Memory B cell (primary cell): ENCODE data around the gene ABI3BP.
"Not testable (repeated sequence)": the region's sequence is repeated elsewhere in the genome, so short reads cannot be mapped to it uniquely, and the experiment has no call there.

Experiments used
- ATAC-seq: fragments of 150-1000 bp; cut with Tn5 transposase; 2 replicates; pipeline ENCODE4 v1.10.0; 2021; ENCODE audit warnings: low read depth, mild to moderate bottlenecking, moderate library complexity
- DNase-seq, 2 donors: peaks; one replicate each; pipeline ENCODE4 v3.0.0; 2022; ENCODE audit warnings: low spot score in 2 of 2
- H3K27ac Mint-ChIP-seq: one replicate; pipeline ENCODE4 v1.8.0; 2022; ENCODE audit warnings: mild to moderate bottlenecking, moderate library complexity, mixed read lengths
- H3K27me3 Mint-ChIP-seq: one replicate; pipeline ENCODE4 v1.8.0; 2022; ENCODE audit warnings: mixed read lengths
- H3K36me3 Mint-ChIP-seq: one replicate; pipeline ENCODE4 v1.8.0; 2022; ENCODE audit warnings: mild to moderate bottlenecking, mixed read lengths
- H3K4me1 Mint-ChIP-seq: one replicate; pipeline ENCODE4 v1.8.0; 2022; ENCODE audit warnings: mixed read lengths
- H3K4me3 Mint-ChIP-seq: one replicate; pipeline ENCODE4 v1.8.0; 2022; ENCODE audit warnings: mild to moderate bottlenecking, moderate library complexity, mixed read lengths
- H3K9me3 Mint-ChIP-seq: one replicate; pipeline ENCODE4 v1.8.0; 2022; ENCODE audit warnings: mixed read lengths

ABI3BP gene, protein sequence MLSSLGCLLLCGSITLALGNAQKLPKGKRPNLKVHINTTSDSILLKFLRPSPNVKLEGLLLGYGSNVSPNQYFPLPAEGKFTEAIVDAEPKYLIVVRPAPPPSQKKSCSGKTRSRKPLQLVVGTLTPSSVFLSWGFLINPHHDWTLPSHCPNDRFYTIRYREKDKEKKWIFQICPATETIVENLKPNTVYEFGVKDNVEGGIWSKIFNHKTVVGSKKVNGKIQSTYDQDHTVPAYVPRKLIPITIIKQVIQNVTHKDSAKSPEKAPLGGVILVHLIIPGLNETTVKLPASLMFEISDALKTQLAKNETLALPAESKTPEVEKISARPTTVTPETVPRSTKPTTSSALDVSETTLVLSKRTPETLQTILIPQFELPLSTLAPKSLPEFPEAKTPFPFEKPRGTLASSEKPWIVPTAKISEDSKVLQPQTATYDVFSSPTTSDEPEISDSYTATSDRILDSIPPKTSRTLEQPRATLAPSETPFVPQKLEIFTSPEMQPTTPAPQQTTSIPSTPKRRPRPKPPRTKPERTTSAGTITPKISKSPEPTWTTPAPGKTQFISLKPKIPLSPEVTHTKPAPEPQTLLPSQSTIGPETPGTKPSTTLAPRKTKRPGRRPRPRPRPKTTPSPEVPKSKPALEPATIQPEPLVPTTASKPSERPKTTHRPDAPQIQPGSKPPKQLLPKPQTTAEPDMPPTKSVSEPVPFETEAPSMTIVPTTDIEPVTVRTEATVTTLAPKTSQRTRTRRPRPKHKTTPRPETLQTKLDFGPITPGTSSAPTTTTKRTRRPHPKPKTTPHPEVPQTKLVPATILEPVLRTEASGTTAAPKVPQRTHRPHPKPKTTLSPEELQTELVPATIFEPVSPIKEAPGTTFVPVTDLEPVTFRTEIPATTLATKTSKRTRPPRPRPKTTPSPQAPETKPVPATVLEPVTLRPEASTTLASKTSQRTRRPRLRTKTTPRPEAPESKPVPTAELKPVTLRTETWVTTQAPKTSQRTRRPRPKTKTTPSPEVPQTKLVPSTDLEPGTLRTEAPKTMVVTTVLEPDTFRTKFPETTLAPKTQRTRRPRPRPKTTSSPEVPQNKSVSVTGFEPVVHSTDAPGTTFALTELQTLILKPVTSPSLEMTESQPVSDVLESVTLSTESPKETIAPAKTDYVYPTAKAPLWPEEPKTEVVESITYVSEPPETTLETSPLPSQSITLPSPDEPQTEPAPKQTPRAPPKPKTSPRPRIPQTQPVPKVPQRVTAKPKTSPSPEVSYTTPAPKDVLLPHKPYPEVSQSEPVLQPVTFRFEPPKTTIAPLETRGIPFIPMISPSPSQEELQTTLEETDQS (N-terminal part only)

DNA sequence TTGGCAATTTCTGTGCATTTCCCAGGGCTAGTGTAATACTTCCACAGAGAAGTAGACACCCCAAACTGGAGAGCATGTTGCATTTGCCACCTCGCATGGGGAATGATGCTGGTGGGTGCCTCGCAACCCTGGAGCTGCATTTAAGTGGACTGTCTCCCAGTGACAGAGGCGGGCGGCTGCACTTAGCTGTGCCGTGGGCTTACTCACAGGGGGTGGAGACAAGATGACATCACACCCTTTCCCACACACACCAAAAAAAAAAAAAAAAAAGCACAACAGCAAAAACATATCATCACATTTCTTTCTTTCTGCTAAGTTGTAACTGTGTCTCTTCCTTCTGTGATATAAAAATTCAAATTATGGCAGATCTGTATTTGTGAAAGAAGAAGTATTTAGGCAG lies at the start of gene ABI3BP:
TSS of gene ABI3BP (minus strand) at position 113 of the 400 bp plus-strand sequence. CDS start at position 76, 37 bp downstream.
- no peak for DNase-seq
- H3K9me3 Mint-ChIP-seq = no peaks in the 10 kb centered on the region

DNA sequence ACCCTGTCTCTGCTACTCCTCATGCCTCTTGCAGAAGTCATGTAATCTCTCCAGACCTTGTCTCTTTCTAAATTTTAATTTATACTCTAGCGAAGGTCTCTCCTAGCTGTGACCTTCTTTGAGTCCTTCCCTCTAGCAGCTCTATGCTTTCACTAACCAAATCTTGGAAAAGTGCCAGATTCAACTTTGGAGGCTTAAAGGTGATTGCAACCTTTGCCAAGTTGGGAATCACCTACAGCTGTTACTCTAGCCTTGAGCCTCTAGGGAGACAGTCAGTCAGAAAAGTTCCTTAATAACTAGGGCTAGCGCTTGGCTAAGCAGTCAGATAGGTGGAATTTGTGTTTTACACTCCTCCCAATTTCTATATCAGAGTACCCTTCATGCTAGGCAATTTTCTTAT lies 46.1 kb upstream of the ABI3BP start:
- no peaks in the 10 kb centered on the region for H3K4me1 Mint-ChIP-seq
- no peak overlapping the region for H3K27ac Mint-ChIP-seq
- no peak for ATAC-seq
- no peaks in the 10 kb centered on the region for H3K36me3 Mint-ChIP-seq
- peaks cover 2% of the 10 kb centered on the region for H3K9me3 Mint-ChIP-seq
- H3K27me3 Mint-ChIP-seq = peaks cover 10% of the 10 kb centered on the region
- H3K4me3 Mint-ChIP-seq = no peak overlapping the region
- no peak for DNase-seq

More for the DNA sequence above, at the start of gene ABI3BP:
- H3K27me3 Mint-ChIP-seq = peaks cover 2% of the 10 kb centered on the region
- H3K36me3 Mint-ChIP-seq = no peaks in the 10 kb centered on the region
- no peak within 1 kb of the TSS for H3K4me3 Mint-ChIP-seq
- ATAC-seq = no peak
- H3K4me1 Mint-ChIP-seq = no peaks in the 10 kb centered on the region
- H3K27ac Mint-ChIP-seq = no peak within 1 kb of the TSS

DNA sequence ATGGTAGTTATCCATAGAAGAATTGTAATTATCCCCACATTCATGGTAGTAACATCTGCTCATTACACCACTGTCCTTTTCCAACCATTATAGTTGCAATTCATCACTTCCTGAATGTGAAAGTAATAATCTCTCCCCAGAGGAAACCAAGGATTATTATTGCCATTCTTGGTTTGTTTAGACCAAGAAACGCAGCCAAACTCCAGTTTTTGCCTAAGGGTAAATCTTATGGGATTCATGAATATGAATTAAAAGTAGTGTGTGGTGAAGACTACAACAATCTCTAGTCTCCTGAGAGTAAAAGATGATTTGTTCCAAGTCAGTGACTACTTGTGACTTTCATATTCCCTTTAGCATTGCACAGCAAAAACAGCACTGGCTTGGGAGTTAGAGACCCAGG lies 45.7 kb upstream of the ABI3BP start:
- DNase-seq (no peak), ATAC-seq (no peak)
- no peak overlapping the region for H3K27ac Mint-ChIP-seq
- no peaks in the 10 kb centered on the region for H3K4me1 Mint-ChIP-seq
- H3K36me3 Mint-ChIP-seq = no peaks in the 10 kb centered on the region
- H3K4me3 Mint-ChIP-seq = no peak overlapping the region
- H3K9me3 Mint-ChIP-seq = peaks cover 2% of the 10 kb centered on the region
- H3K27me3 Mint-ChIP-seq = peaks cover 10% of the 10 kb centered on the region

DNA sequence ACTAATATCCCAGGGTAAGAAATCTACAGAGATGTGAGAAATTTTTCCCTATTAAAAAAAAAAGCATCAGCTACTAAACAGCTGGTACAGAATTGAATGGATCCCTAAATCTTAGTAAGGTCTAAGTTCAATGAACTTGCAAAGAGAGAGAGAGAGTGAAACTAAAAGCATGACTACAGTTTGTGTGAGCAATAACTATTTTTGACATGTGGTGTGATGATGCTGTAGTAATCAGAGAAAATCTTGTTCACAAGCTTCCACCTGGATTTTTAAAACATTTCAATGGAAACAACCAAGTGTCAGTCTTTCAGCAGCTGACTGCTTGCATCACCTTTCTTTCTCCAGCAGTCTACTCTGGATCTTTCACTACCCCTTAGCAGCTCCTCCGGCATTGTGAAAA lies 45.2 kb upstream of the ABI3BP start:
- Mint-ChIP-seq H3K4me1 (no peaks in the 10 kb centered on the region), H3K9me3 (peaks cover 2% of the 10 kb centered on the region), H3K27ac (no peak overlapping the region), H3K4me3 (no peak overlapping the region), H3K36me3 (no peaks in the 10 kb centered on the region), H3K27me3 (peaks cover 10% of the 10 kb centered on the region)
- no peak for ATAC-seq
- DNase-seq = no peak

DNA sequence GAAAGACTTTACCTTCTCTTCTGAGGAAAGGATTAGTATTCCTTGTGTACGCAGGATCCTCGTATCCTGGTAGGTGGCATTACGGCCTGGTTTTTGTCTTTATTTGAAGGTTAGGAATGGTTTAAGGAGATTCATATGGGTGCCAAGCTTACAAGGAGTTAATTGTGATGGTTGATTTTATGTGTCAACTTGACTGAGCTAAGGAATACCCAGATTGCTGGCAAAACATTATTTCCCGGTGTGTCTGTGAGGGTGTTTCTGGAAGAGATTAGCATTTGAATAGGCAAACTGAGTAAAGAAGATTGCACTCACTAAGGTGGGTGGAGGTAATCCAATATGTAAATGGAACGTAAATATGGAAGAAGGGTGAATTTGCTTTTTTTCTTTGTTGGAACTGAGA lies 44.4 kb upstream of the ABI3BP start:
- H3K4me3 Mint-ChIP-seq = no peak overlapping the region
- H3K9me3 Mint-ChIP-seq = peaks cover 2% of the 10 kb centered on the region
- H3K27ac Mint-ChIP-seq = no peak overlapping the region
- no peaks in the 10 kb centered on the region for H3K36me3 Mint-ChIP-seq
- DNase-seq (no peak), ATAC-seq (no peak)
- peaks cover 10% of the 10 kb centered on the region for H3K27me3 Mint-ChIP-seq
- H3K4me1 Mint-ChIP-seq = no peaks in the 10 kb centered on the region

DNA sequence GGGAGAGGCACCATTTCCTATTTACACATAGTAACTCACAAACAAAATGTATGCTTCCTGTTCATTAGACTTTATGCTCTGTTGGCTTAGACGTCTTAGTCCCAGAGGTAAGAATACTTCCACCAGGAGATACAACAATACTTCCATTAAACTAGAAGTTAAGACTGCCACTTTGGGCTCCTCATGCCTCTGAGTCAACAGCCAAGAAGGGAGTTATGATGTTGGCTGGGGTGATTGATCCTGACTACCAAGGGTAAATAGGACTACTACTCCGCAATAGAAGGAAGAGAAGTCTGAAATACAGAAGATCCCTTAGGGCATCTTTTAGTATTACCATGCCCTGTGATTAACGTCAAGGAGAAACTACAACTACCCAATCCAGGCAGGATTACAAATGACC lies 43.5 kb upstream of the ABI3BP start:
- H3K4me3 Mint-ChIP-seq = no peak overlapping the region
- H3K4me1 Mint-ChIP-seq = no peaks in the 10 kb centered on the region
- no peaks in the 10 kb centered on the region for H3K36me3 Mint-ChIP-seq
- no peaks in the 10 kb centered on the region for H3K9me3 Mint-ChIP-seq
- no peak for DNase-seq
- ATAC-seq = no peak
- H3K27me3 Mint-ChIP-seq = peaks cover 7% of the 10 kb centered on the region
- no peak overlapping the region for H3K27ac Mint-ChIP-seq

DNA sequence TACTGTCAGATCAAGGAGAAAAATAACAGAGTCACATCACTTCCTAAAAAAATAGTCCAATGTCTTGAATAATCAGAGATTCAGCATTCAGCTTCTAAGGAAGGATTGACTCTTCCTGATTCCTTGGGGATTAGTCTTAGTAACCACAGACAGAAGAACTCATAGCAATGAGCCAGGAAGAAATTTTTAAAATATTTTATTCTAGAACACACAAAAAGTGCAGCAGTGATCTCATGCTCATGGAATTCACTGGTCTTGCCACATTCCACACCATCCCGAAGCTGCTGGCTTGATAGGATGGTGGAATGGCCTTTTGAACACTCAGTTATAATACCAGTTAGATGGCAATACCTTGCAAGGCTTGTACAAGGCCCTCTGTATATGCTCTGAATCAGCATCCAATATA lies 43.0 kb upstream of the ABI3BP start:
- H3K27me3 Mint-ChIP-seq = peaks cover 7% of the 10 kb centered on the region
- no peak overlapping the region for H3K27ac Mint-ChIP-seq
- DNase-seq (no peak), ATAC-seq (no peak)
- H3K4me3 Mint-ChIP-seq = no peak overlapping the region
- no peaks in the 10 kb centered on the region for H3K4me1 Mint-ChIP-seq
- H3K9me3 Mint-ChIP-seq = no peaks in the 10 kb centered on the region
- no peaks in the 10 kb centered on the region for H3K36me3 Mint-ChIP-seq

DNA sequence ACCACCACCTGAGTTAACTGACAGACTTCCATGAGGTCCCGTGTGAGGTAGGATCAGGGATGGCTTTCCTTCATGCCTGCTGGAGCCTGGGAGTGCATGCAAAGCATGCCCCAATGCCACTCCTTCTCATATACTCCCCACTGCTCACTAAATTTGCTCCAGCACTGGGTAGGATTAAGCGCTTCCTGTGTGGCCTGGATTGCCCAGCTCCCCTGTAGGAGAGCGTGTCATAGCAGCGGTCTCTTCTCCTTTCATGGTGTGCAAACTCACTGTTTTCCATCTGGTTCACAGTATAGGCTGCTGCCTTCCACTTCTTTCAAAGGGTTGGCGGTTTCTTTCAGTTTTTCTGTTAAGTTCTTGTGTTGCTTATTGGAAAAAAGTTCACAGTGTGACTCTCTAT lies 34.1 kb upstream of the ABI3BP start:
- Mint-ChIP-seq H3K36me3 (no peaks in the 10 kb centered on the region), H3K27ac (no peak overlapping the region), H3K27me3 (peaks cover 1% of the 10 kb centered on the region), H3K4me3 (no peak overlapping the region), H3K4me1 (no peaks in the 10 kb centered on the region), H3K9me3 (peaks cover 14% of the 10 kb centered on the region)
- ATAC-seq (no peak), DNase-seq (no peak)

DNA sequence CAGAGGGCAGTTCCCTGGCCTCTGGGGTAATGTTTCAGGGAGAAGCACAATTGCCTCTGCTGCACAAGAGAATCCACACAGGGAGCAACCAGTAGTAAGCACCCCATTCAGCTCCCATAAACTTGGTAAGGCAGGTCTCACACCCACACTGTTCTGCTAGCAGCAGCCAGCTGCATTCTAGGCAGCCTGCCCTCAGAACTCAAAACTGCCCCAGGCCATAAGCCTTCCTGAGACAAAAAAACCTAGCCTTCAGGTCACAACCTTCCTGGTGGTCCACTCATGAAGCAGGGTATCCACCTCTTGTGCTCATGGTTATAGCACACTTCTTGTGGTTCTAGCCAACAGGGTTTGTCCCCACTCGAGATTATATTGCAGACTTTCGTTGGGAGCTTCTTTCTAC lies 33.7 kb upstream of the ABI3BP start:
- H3K36me3 Mint-ChIP-seq = no peaks in the 10 kb centered on the region
- H3K4me3 Mint-ChIP-seq = no peak overlapping the region
- no peak for DNase-seq
- peaks cover 14% of the 10 kb centered on the region for H3K9me3 Mint-ChIP-seq
- no peak for ATAC-seq
- H3K27me3 Mint-ChIP-seq = peaks cover 1% of the 10 kb centered on the region
- H3K27ac Mint-ChIP-seq = no peak overlapping the region
- H3K4me1 Mint-ChIP-seq = no peaks in the 10 kb centered on the region

DNA sequence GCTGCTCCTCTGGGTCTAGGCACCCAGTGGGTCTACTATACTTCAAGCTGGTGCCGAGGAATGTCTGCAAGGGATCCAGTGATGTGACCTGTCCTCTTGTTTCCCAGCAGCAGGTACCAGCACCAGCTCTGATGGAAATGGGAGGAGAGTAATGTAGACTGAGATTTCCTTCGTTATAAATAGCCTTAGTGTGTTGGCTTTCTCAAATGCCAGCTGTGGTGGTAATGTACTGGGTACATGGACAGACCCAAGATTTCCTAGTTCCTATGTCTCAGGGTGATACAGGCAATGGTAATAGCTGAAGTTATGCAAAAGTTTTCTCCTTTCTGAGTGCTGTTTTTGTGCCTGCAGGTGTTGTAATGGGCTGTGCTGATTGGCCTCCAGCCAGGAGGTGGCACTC lies 33.0 kb upstream of the ABI3BP start:
- peaks cover 14% of the 10 kb centered on the region for H3K9me3 Mint-ChIP-seq
- H3K4me3 Mint-ChIP-seq = no peak overlapping the region
- no peaks in the 10 kb centered on the region for H3K4me1 Mint-ChIP-seq
- DNase-seq = no peak
- H3K36me3 Mint-ChIP-seq = no peaks in the 10 kb centered on the region
- H3K27ac Mint-ChIP-seq = no peak overlapping the region
- H3K27me3 Mint-ChIP-seq = peaks cover 1% of the 10 kb centered on the region
- no peak for ATAC-seq

DNA sequence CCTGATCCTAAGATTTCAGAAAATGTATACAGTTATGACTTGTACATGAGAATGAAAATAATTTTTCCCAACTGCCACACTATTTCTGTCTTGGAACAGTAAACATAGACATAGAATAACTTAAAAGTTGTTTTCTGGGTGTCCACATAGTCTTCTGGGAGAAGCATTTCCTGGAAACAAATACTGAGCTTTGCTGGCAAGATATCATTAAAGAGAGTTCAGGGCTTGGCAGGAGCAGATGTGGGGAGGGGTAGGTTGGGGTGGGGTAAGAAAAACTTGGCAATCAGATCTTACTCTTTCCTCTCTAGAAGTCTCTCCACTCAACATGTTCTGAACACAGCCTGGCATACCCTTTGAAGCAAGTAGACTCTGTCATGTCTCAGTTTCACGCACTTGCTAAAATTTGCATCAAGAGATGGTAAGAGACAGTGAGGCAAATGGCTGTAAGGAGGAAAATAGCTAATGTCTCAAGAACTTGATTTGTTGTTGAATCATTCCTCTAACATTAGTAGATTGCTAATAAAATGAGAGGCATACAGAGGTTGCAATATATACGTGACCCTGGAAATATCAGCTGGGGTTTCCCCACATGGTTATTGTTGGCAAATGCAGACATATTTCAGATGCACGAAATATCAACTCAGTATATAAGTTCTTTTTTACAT lies 27.3 kb upstream of the ABI3BP start:
- no peak for ATAC-seq
- Mint-ChIP-seq H3K27ac (no peak overlapping the region), H3K36me3 (no peaks in the 10 kb centered on the region), H3K4me3 (no peak overlapping the region), H3K9me3 (peaks cover 9% of the 10 kb centered on the region), H3K4me1 (no peaks in the 10 kb centered on the region), H3K27me3 (peaks cover 1% of the 10 kb centered on the region)
- DNase-seq = no peak

DNA sequence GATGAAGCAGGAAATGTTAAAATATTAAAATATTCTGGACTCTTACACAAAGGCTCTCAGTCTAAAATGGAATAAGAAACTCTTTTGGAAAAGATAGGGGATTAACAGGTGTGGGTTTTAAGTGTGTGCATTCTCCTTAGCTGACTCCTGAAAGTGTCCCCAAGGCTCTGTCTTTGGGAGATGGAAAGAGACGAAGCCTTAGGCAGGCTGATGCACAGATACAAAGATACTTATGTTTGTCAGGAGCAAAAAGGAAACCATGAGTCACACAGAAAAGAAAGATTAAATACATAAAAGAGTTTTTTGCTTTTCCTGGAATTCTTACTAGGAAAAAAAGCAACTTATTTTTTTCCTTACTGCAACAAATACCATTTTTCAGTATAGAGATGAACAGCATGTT lies 23.8 kb upstream of the ABI3BP start:
- DNase-seq (no peak), ATAC-seq (no peak)
- Mint-ChIP-seq H3K9me3 (peaks cover 3% of the 10 kb centered on the region), H3K4me1 (no peaks in the 10 kb centered on the region), H3K4me3 (no peak overlapping the region), H3K36me3 (no peaks in the 10 kb centered on the region), H3K27me3 (no peaks in the 10 kb centered on the region), H3K27ac (no peak overlapping the region)

DNA sequence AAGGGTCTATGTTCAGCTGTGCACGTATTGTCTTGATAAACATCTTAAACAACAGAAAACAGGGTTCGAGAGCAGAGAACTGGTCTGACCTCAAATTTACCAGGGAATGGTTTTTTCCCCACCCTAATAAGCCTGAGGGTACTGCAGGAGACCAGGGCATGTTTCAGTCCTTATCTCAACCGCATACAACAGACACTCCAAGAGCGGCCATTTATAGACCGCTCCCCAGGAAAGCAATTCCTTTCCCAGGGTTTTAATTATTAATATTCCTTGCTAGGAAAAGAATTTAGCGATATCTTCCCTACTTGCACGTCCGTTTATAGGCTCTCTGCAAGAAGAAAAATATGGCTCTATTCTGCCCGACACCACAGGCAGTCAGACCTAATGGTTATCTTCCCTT lies 19.1 kb upstream of the ABI3BP start:
- H3K27me3 Mint-ChIP-seq, DNase-seq, H3K9me3 Mint-ChIP-seq, ATAC-seq, H3K36me3 Mint-ChIP-seq, H3K4me1 Mint-ChIP-seq, H3K27ac Mint-ChIP-seq, H3K4me3 Mint-ChIP-seq: not testable (repeated sequence)
